B cell (primary cell): ENCODE data around the gene ZNRF2. TPM values are rescaled to one million over a fixed set of nuclear protein-coding genes. Genes with fewer than 3 reads are reported as not detected.
A peak's percentile ranks its signal among the peaks of the same experiment; 100 is the strongest.

Source experiments
- ATAC-seq: fragments of 200-7000 bp; cut with Tn5 transposase; one replicate; pipeline ENCODE4 v1.10.0; 2021; ENCODE audit warnings: low read depth, mild to moderate bottlenecking, moderate number of reproducible peaks, moderate library complexity
- CTCF ChIA-PET: fragments of 350-600 bp; sonication (Branson Sonifier 250); formaldehyde crosslinking; loops from one replicate; lab custom pipeline; 2021; ENCODE audit warnings: antibody characterized with exemption, inconsistent platforms; lab: Charles Lee
- POLR2A ChIA-PET: fragments of 350-600 bp; sonication (Branson Sonifier 250); formaldehyde crosslinking; loops from one replicate; lab custom pipeline; 2021; ENCODE audit warnings: antibody characterized with exemption; lab: Charles Lee
- DNase-seq: peaks from one replicate; pipeline ENCODE4 v3.0.0; 2013
- H2AFZ ChIP-seq: 2 replicates; pipeline ENCODE4 v1.6.1; 2012; ENCODE audit warnings: mild to moderate bottlenecking, low read depth, low read length; ENCODE audit not compliant: insufficient read depth, poor library complexity, severe bottlenecking
- H3K27ac ChIP-seq, 2 donors: 1 replicate in 1 of 2; 2 replicates in 1 of 2; pipeline ENCODE4 v1.5.1; 2012 to 2013; ENCODE audit warnings: low read length in 2 of 2, mild to moderate bottlenecking in 2 of 2, moderate library complexity in 1 of 2
- H3K27me3 ChIP-seq, 4 experiments: fragments of 200-600 bp in 1 of 4; sonication (generic) in 1 of 4; replicated peaks in 1 of 4; 1 replicate in 2 of 4; 2 replicates in 2 of 4; pipeline versions ENCODE4 v1.6.1 to v1.7.0; 2013 to 2016; ENCODE audit warnings: low read length in 3 of 4, mild to moderate bottlenecking in 2 of 4, mixed read lengths in 1 of 4, moderate library complexity in 1 of 4; ENCODE audit not compliant: insufficient read depth in 4 of 4, control insufficient read depth in 3 of 4; ENCODE audit errors: control extremely low read depth in 1 of 4
- H3K36me3 ChIP-seq, 2 experiments: replicated peaks in 1 of 2; 1 replicate in 1 of 2; 2 replicates in 1 of 2; pipeline versions ENCODE4 v1.6.1 to v1.7.1; 2013; ENCODE audit warnings: low read length in 1 of 2; ENCODE audit not compliant: insufficient read depth in 2 of 2, control insufficient read depth in 1 of 2; ENCODE audit errors: control extremely low read depth in 1 of 2, extremely low read depth in 1 of 2
- H3K4me1 ChIP-seq, 2 donors: fragments of 200-600 bp in 1 of 2; sonication (generic) in 1 of 2; 1 replicate in 1 of 2; 2 replicates in 1 of 2; pipeline versions ENCODE4 v1.5.1 to v1.6.1; 2013 to 2017; ENCODE audit warnings: low read length in 2 of 2; ENCODE audit not compliant: control insufficient read depth in 2 of 2, insufficient read depth in 2 of 2
- H3K4me2 ChIP-seq: replicated peaks from 2 replicates; pipeline ENCODE3; 2012; ENCODE audit warnings: mild to moderate bottlenecking, low read depth, low read length; ENCODE audit not compliant: poor library complexity, severe bottlenecking
- H3K4me3 ChIP-seq, 5 experiments: fragments of 200-600 bp in 1 of 5; sonication (generic) in 1 of 5; 1 replicate in 3 of 5; 2 replicates in 2 of 5; pipeline versions ENCODE4 v1.5.1 to v1.7.0; 2011 to 2016; ENCODE audit warnings: low read length in 4 of 5, mild to moderate bottlenecking in 4 of 5, low read depth in 2 of 5, control low read depth in 1 of 5, moderate library complexity in 1 of 5; ENCODE audit not compliant: insufficient read depth in 1 of 5; ENCODE audit errors: control extremely low read depth in 1 of 5, extremely low read depth in 1 of 5
- H3K79me2 ChIP-seq: fragments of 200-600 bp; sonication (generic); one replicate; pipeline ENCODE4 v1.6.0; 2016; ENCODE audit warnings: low read length; ENCODE audit not compliant: control insufficient read depth, insufficient read depth
- H3K9ac ChIP-seq: fragments of 200-600 bp; sonication (generic); 2 replicates; pipeline ENCODE4 v1.6.1; 2017; ENCODE audit warnings: mild to moderate bottlenecking, low read length, moderate library complexity
- H3K9me3 ChIP-seq, 3 donors: one replicate each; pipeline versions ENCODE4 v1.6.1 to v1.7.1; 2013; ENCODE audit warnings: low read length in 2 of 3; ENCODE audit not compliant: control insufficient read depth in 2 of 3, insufficient read depth in 1 of 3; ENCODE audit errors: control extremely low read depth in 1 of 3
- H4K20me1 ChIP-seq: 2 replicates; pipeline ENCODE4 v1.6.0; 2012; ENCODE audit warnings: mild to moderate bottlenecking, low read length; ENCODE audit not compliant: insufficient read depth, control insufficient read depth, poor library complexity, severe bottlenecking
- H3K27ac Mint-ChIP-seq: one replicate; pipeline ENCODE4 v1.8.0; 2021; ENCODE audit warnings: mixed read lengths
- H3K27me3 Mint-ChIP-seq: one replicate; pipeline ENCODE4 v1.8.0; 2021; ENCODE audit warnings: mixed read lengths
- H3K4me1 Mint-ChIP-seq: one replicate; pipeline ENCODE4 v1.8.0; 2021; ENCODE audit warnings: mixed read lengths
- H3K4me3 Mint-ChIP-seq: one replicate; pipeline ENCODE4 v1.8.0; 2021; ENCODE audit warnings: mixed read lengths
- H3K9me3 Mint-ChIP-seq: one replicate; pipeline ENCODE4 v1.8.0; 2022; ENCODE audit warnings: mixed read lengths; ENCODE audit not compliant: insufficient read depth
- EZH2 ChIP-seq: IDR thresholded peaks from 2 replicates; pipeline ENCODE4 v1.6.1; 2012; ENCODE audit warnings: borderline replicate concordance, low read depth, mild to moderate bottlenecking, moderate library complexity, low read length; ENCODE audit not compliant: insufficient read depth, poor library complexity, severe bottlenecking
- WGBS: methylation state at CpG from one replicate; pipeline ENCODE4 v1.1.5; 2013; ENCODE audit warnings: missing lambda C conversion rate; ENCODE audit not compliant: insufficient coverage; 5-methylcytosine and 5-hydroxymethylcytosine counted together
- intact Hi-C: fragments of 100-400 bp; cut with micrococcal nuclease; formaldehyde crosslinking; loops from one replicate; pipeline ENCODE4 v1.10.0; 2022
- polyA plus RNA-seq: library from polyadenylated mRNA; depleted of rRNA; stranded (reverse); fragments of >200 nt; gene quantifications from 2 replicates; pipeline ENCODE4 v1.2.3, GENCODE V29; 2012
- total RNA-seq, 2 donors: library from RNA; stranded (reverse); fragments of 120-200 nt in 1 of 2; gene quantifications; 1 replicate in 1 of 2; 2 replicates in 1 of 2; pipeline versions ENCODE4 v1.2.3 to v1.2.4, GENCODE V29; 2013 to 2022
- TF ChIP-seq, protein P1 (sequence below): fragments of 200-600 bp; IDR thresholded peaks from one replicate; pipeline ENCODE4 v1.8.0; 2022; ENCODE audit warnings: antibody characterized with exemption, mild to moderate bottlenecking

ZNRF2 gene
- total and polyA plus RNA-seq, 2 donors (not counting 1 experiment from before 2014, with no cell fraction given), result 6.4 to 32.0 TPM

DNA sequence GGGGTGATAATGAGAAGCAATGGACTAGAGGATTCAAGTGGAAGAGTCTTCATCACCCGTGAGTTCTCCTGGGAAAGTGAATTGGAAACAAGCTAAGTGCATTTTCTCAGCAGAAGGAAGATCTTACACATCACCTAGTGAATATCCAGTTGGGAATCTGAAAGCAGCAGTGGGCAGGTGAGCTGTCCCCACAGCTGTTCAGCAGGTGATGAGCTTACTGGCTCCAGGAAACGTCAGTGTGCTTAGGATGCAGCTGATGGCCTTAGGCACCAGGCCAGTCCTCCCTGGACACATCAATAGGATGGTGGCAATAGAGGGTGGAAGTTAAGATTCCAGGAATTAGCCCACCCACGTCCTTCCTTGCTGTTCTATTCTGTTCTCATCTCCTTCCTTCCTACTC, 127.5 kb downstream of the ZNRF2 start:
- TF ChIP-seq EZH2, result no peak
- TF ChIP-seq, protein P1, sequence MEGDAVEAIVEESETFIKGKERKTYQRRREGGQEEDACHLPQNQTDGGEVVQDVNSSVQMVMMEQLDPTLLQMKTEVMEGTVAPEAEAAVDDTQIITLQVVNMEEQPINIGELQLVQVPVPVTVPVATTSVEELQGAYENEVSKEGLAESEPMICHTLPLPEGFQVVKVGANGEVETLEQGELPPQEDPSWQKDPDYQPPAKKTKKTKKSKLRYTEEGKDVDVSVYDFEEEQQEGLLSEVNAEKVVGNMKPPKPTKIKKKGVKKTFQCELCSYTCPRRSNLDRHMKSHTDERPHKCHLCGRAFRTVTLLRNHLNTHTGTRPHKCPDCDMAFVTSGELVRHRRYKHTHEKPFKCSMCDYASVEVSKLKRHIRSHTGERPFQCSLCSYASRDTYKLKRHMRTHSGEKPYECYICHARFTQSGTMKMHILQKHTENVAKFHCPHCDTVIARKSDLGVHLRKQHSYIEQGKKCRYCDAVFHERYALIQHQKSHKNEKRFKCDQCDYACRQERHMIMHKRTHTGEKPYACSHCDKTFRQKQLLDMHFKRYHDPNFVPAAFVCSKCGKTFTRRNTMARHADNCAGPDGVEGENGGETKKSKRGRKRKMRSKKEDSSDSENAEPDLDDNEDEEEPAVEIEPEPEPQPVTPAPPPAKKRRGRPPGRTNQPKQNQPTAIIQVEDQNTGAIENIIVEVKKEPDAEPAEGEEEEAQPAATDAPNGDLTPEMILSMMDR, result no peak

DNA sequence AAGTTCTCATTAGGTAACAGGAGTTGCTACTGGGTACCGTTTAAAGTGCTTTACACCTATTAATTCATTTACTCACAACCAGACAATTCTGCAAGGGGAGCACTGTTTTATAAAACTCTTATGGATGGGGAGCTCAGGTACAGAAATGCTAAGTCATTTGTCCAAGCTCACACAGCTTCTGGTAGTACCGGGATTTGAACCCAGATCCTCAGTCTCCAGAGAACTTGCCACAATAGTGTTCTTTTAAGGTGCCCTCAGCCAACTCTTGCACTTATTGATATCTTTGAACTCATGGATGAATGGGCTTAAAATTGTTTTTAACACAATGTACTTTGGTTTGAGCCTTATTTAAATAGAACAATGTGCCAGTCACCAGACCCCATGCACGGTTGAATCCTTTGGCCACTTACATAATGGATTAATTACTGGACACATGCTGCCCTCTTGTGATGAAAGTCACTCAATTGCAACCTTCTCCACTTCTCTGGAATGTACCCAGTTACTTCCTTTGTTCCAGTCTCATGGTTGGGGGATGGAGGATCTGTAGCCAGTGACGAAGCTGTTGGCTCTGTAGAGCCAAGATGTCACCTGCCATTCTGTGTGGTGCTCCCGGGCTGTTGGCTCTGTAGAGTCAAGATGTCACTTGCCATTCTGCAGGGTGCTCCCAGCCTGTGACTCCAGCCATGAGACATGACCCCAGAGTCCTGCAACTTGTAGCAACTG, 128.5 kb downstream of the ZNRF2 start:
- Histone ChIP-seq H3K4me1 (peaks cover 26 to 32% of the 10 kb centered on the region in 2 donors), H3K36me3 (no peaks in the 10 kb centered on the region), H3K9me3 (peaks cover 1 to 11% (median 9%) of the 10 kb centered on the region in 3 donors), H3K27ac (peak overlapping the region in 1 of 2 donors; percentile 2), H3K79me2 (no peaks in the 10 kb centered on the region), H3K4me2 (peak overlapping the region; percentile 23), H3K4me3 (no peak overlapping the region), H4K20me1 (no peaks in the 10 kb centered on the region), H3K9ac (no peak overlapping the region), H3K27me3 (no peaks in the 10 kb centered on the region), H2AFZ (no peak overlapping the region)
- Mint-ChIP-seq H3K4me1 (peaks cover 35% of the 10 kb centered on the region), H3K27ac (peak overlapping the region; percentile 26), H3K27me3 (no peaks in the 10 kb centered on the region), H3K4me3 (no peak overlapping the region), H3K9me3 (no peaks in the 10 kb centered on the region)
- 66% methylated on average over 3 of the region's 5 CpGs for WGBS
- TF ChIP-seq EZH2, result no peak
- TF ChIP-seq, protein P1, result peak; percentile 6
- peak; percentile 35 for DNase-seq
- ChIA-PET POLR2A (no interaction called here), CTCF (interaction anchor here (0.7 to 6.7 kb wide), 8 partner anchors 14 to 248 kb away, joined by 3 to 45 read pairs (median 5); no protein-coding TSS in a partner anchor)
- ATAC-seq, result no peak
- intact Hi-C loops, result loop anchor here (2.0 to 10.0 kb wide), 2 partner anchors 138 to 248 kb away; no protein-coding TSS in a partner anchor

More for the DNA sequence above, 127.5 kb downstream of the ZNRF2 start:
- H2AFZ ChIP-seq, result no peak overlapping the region
- no peaks in the 10 kb centered on the region for H3K9me3 Mint-ChIP-seq
- ChIA-PET CTCF (interaction anchor here (1.0 to 6.7 kb wide), 8 partner anchors 15 to 247 kb away, joined by 3 to 45 read pairs (median 6); partner anchors contain the start of gene ZNRF2), POLR2A (no interaction called here)
- no peaks in the 10 kb centered on the region for H4K20me1 ChIP-seq
- peaks cover 35% of the 10 kb centered on the region for H3K4me1 Mint-ChIP-seq
- peak overlapping the region; percentile 53 for H3K4me3 Mint-ChIP-seq
- H3K9me3 ChIP-seq, result peaks cover 1 to 11% (median 9%) of the 10 kb centered on the region in 3 donors
- DNase-seq (no peak), ATAC-seq (no peak)
- intact Hi-C loops, result loop anchor here (2.0 to 10.0 kb wide), 2 partner anchors 137 to 247 kb away; no protein-coding TSS in a partner anchor
- H3K27ac Mint-ChIP-seq, result peak overlapping the region; percentile 72
- WGBS, result 92% methylated on average over 1 of the region's 3 CpGs
- no peaks in the 10 kb centered on the region for H3K27me3 ChIP-seq
- no peak overlapping the region for H3K4me3 ChIP-seq
- peak overlapping the region; percentile 1 for H3K9ac ChIP-seq
- no peaks in the 10 kb centered on the region for H3K27me3 Mint-ChIP-seq
- H3K36me3 ChIP-seq, result no peaks in the 10 kb centered on the region
- H3K79me2 ChIP-seq, result no peaks in the 10 kb centered on the region
- peak overlapping the region; percentile 23 for H3K4me2 ChIP-seq
- H3K27ac ChIP-seq, result peak overlapping the region; percentile 2 to 7
- peaks cover 26 to 32% of the 10 kb centered on the region in 2 donors for H3K4me1 ChIP-seq
